PC-9 (cell line): ENCODE measurements around the gene MCM8. TPM values are rescaled to one million over a fixed set of nuclear protein-coding genes. Genes with fewer than 3 reads are reported as not detected.

Experiments used
- BruUV-seq: library from RNA; stranded (reverse); fragments of 400-500 nt; replicated peaks from 2 replicates; lab custom pipeline; 2021; lab: Mats Ljungman, UMichigan
- CTCF ChIA-PET: fragments of 300-600 bp; sonication (Branson Sonifier 250); formaldehyde crosslinking; loops from one replicate; lab custom pipeline; 2022; ENCODE audit warnings: antibody characterized with exemption; lab: Charles Lee
- POLR2A ChIA-PET: fragments of 300-600 bp; sonication (Branson Sonifier 250); formaldehyde crosslinking; loops from one replicate; lab custom pipeline; 2022; ENCODE audit warnings: antibody characterized with exemption; ENCODE audit not compliant: unreplicated experiment; lab: Charles Lee
- DNase-seq, 2 experiments: peaks; one replicate each; pipeline versions ENCODE4 v3.0.0 to v3.0.0-alpha.2; 2015 to 2022; ENCODE audit warnings: mixed read lengths in 1 of 2
- H2AFZ ChIP-seq: fragments of 200-600 bp; sonication (generic); 2 replicates; pipeline ENCODE4 v1.8.1; 2017; ENCODE audit warnings: antibody characterized with exemption
- H3F3A ChIP-seq: fragments of 200-600 bp; sonication (generic); 2 replicates; pipeline ENCODE4 v1.8.1; 2017; ENCODE audit warnings: antibody characterized with exemption, mild to moderate bottlenecking, low read depth; ENCODE audit not compliant: insufficient read depth
- H3K27ac ChIP-seq: fragments of 200-600 bp; sonication (generic); 2 replicates; pipeline ENCODE4 v1.6.1; 2016; ENCODE audit warnings: mixed run types
- H3K27me3 ChIP-seq: fragments of 200-600 bp; sonication (generic); 2 replicates; pipeline ENCODE4 v1.6.1; 2016; ENCODE audit warnings: low read depth, mixed run types; ENCODE audit not compliant: insufficient read depth
- H3K36me3 ChIP-seq: fragments of 200-600 bp; sonication (generic); 2 replicates; pipeline ENCODE4 v1.6.1; 2016; ENCODE audit warnings: low read depth, mixed run types
- H3K4me1 ChIP-seq: fragments of 200-600 bp; sonication (generic); replicated peaks from 2 replicates; pipeline ENCODE4 v1.6.1; 2016; ENCODE audit warnings: mixed run types; ENCODE audit not compliant: insufficient read depth
- H3K4me2 ChIP-seq: fragments of 200-600 bp; sonication (generic); 2 replicates; pipeline ENCODE4 v1.6.1; 2017; ENCODE audit warnings: mixed run types
- H3K4me3 ChIP-seq: fragments of 200-600 bp; sonication (generic); 2 replicates; pipeline ENCODE4 v1.6.1; 2016; ENCODE audit warnings: mixed run types
- H3K79me2 ChIP-seq: fragments of 200-600 bp; sonication (generic); 2 replicates; pipeline ENCODE4 v1.6.1; 2017; ENCODE audit warnings: low read depth, mixed run types
- H3K9me2 ChIP-seq: fragments of 200-600 bp; sonication (generic); 2 replicates; pipeline ENCODE4 v1.8.1; 2017; ENCODE audit warnings: mild to moderate bottlenecking; ENCODE audit not compliant: insufficient read depth
- H3K9me3 ChIP-seq: fragments of 200-600 bp; sonication (generic); 2 replicates; pipeline ENCODE4 v1.8.1; 2016; ENCODE audit warnings: low read depth; ENCODE audit not compliant: insufficient read depth
- H4K20me1 ChIP-seq: fragments of 200-600 bp; sonication (generic); 2 replicates; pipeline ENCODE4 v1.8.1; 2017; ENCODE audit not compliant: insufficient read depth
- EZH2 ChIP-seq: fragments of 200-600 bp; sonication (generic); IDR thresholded peaks from 2 replicates; pipeline ENCODE4 v1.8.0; 2017; ENCODE audit warnings: antibody characterized with exemption, low read depth
- intact Hi-C: fragments of 100-400 bp; cut with micrococcal nuclease; formaldehyde crosslinking; loops from one replicate; pipeline ENCODE4 v1.10.0; 2022; ENCODE audit not compliant: unreplicated experiment
- total RNA-seq: library from RNA; stranded (reverse); gene quantifications from 2 replicates; pipeline ENCODE4 v1.2.3, GENCODE V29; 2021
- TF ChIP-seq, protein P1 (sequence below): fragments of 200-600 bp; sonication (generic); conservative IDR thresholded peaks from 2 replicates; pipeline ENCODE4 v1.6.1; 2017; ENCODE audit warnings: mixed run types, antibody characterized with exemption, mild to moderate bottlenecking, moderate library complexity

Gene MCM8
- total RNA-seq, 1 experiment from 2014 or later = 22.4 TPM

DNA sequence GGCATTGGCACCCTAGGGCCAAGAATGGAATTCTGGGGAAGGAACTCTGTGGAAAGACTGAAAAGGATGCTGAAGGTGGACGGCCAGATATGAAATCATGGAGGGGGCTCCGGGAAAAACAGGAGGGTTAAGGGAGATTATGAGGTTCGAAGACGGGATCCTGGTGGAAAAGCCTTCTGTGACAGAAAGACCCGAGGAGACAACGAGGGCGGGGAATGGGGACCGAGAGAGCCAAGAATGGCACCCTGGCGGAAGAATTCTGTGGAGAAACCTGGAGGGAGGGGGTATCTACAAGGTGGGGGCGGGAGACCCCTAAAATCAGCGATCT lies 545 bp upstream of the MCM8 start:
- no peaks in the 10 kb centered on the region; the same call in 1 of the 2 replicates for H3K9me2 ChIP-seq
- peak overlapping the region; percentile 100 for H3K4me2 ChIP-seq
- no peaks in the 10 kb centered on the region for H3K9me3 ChIP-seq
- peaks cover 46% of the 10 kb centered on the region for H3K79me2 ChIP-seq
- peak overlapping the region; percentile 99 for H2AFZ ChIP-seq
- ChIA-PET POLR2A (no interaction called here), CTCF (no interaction called here)
- H3K36me3 ChIP-seq = peaks cover 25% of the 10 kb centered on the region
- H3K27ac ChIP-seq = peak overlapping the region; percentile 32; the same call in 1 of the 2 replicates
- peaks cover 26% of the 10 kb centered on the region for H3K4me1 ChIP-seq
- BruUV-seq = no TSS peak
- H3F3A ChIP-seq = peaks cover 13% of the 10 kb centered on the region; the same call in 1 of the 2 replicates
- no peak for DNase-seq
- H3K4me3 ChIP-seq = peak overlapping the region; percentile 97
- H3K27me3 ChIP-seq = no peaks in the 10 kb centered on the region
- no peak for TF ChIP-seq EZH2
- intact Hi-C loops = loop anchor here (1.0 to 10.0 kb wide), 2 partner anchors 127 to 165 kb away; no protein-coding TSS in a partner anchor
- no peaks in the 10 kb centered on the region; the same call in 1 of the 2 replicates for H4K20me1 ChIP-seq

DNA sequence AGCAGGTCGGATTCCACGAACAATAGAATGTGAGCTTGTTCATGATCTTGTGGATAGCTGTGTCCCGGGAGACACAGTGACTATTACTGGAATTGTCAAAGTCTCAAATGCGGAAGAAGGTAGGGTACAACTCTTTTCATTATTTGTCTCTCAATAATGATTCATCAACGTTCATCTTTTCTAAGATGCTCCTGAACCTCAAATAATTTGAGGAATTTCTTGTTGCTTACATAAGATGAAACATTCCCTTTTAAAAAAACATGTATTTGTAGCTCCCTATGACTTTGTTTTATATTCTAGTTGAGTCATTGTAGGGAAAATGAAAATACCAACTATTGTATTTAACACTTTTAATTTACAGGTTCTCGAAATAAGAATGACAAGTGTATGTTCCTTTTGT lies 17.0 kb downstream of the MCM8 start:
- TF ChIP-seq, protein P1, sequence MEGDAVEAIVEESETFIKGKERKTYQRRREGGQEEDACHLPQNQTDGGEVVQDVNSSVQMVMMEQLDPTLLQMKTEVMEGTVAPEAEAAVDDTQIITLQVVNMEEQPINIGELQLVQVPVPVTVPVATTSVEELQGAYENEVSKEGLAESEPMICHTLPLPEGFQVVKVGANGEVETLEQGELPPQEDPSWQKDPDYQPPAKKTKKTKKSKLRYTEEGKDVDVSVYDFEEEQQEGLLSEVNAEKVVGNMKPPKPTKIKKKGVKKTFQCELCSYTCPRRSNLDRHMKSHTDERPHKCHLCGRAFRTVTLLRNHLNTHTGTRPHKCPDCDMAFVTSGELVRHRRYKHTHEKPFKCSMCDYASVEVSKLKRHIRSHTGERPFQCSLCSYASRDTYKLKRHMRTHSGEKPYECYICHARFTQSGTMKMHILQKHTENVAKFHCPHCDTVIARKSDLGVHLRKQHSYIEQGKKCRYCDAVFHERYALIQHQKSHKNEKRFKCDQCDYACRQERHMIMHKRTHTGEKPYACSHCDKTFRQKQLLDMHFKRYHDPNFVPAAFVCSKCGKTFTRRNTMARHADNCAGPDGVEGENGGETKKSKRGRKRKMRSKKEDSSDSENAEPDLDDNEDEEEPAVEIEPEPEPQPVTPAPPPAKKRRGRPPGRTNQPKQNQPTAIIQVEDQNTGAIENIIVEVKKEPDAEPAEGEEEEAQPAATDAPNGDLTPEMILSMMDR = no peak
- no peak for TF ChIP-seq EZH2
- Histone ChIP-seq H3K27me3 (no peaks in the 10 kb centered on the region), H3K9me3 (no peaks in the 10 kb centered on the region), H3K4me3 (no peak overlapping the region), H3F3A (no peaks in the 10 kb centered on the region), H3K36me3 (peaks cover 10% of the 10 kb centered on the region), H2AFZ (no peak overlapping the region), H3K4me1 (no peaks in the 10 kb centered on the region), H3K79me2 (no peaks in the 10 kb centered on the region), H4K20me1 (no peaks in the 10 kb centered on the region), H3K4me2 (no peak overlapping the region), H3K27ac (no peak overlapping the region), H3K9me2 (no peaks in the 10 kb centered on the region)
- DNase-seq = no peak
- CTCF ChIA-PET = no interaction called here
- BruUV-seq = no TSS peak
- POLR2A ChIA-PET = no interaction called here
- intact Hi-C loops = no loop called here

DNA sequence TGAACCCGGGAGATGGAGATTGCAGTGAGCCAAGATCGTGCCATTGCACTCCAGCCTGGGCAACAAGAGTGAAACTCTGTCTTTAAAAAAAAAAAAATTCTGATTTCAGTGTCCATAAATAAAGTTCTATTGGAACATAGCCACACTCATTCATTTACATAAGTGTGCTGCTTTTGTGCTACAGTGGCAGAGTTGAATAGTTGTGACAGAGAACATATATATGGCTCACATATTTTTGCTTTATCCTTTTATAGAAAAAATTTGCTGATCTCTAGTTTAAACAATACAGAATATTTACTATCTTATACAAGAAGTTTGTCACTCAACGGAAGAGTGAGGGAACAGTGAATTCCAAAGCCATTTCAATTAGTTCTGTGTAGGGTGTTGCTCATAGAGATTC lies 18.0 kb downstream of the MCM8 start:
- Histone ChIP-seq H3K9me3 (no peaks in the 10 kb centered on the region), H3K36me3 (peaks cover 10% of the 10 kb centered on the region), H4K20me1 (no peaks in the 10 kb centered on the region), H3K79me2 (no peaks in the 10 kb centered on the region), H3K4me1 (0 out of 2 replicates have a peak, but pooled peaks cover 4% of the 10 kb centered on the region), H3K9me2 (no peaks in the 10 kb centered on the region), H3F3A (no peaks in the 10 kb centered on the region), H3K27ac (no peak overlapping the region), H2AFZ (no peak overlapping the region), H3K27me3 (no peaks in the 10 kb centered on the region), H3K4me3 (no peak overlapping the region), H3K4me2 (no peak overlapping the region)
- DNase-seq = no peak
- ChIA-PET CTCF (no interaction called here), POLR2A (no interaction called here)
- BruUV-seq = no TSS peak
- intact Hi-C loops = no loop called here
- TF ChIP-seq, protein P1 = no peak
- TF ChIP-seq EZH2 = no peak
